Measurements from ENCODE around the gene BBS9.
A peak's percentile ranks its signal among the peaks of the same experiment; 100 is the strongest.
"Not testable (repeated sequence)": the region's sequence is repeated elsewhere in the genome, so short reads cannot be mapped to it uniquely, and the experiment has no call there.

The BBS9 gene

GRCh38 chr7:33271839-33272371 lies 142.5 kb downstream of the BBS9 start:
- not testable (repeated sequence) for DNase-seq (ENCODE audit: low spot score); FAIRE-seq

- DNase-seq (ENCODE audit: low spot score) (no peak), FAIRE-seq (no peak)
Measured at GRCh38 chr7:33273356-33273755, 144.0 kb downstream of the BBS9 start.

- FAIRE-seq (peak; percentile 35), DNase-seq (ENCODE audit: low spot score) (no peak)
Measured at GRCh38 chr7:33276325-33276724, 147.0 kb downstream of the BBS9 start.

- DNase-seq (ENCODE audit: low spot score) (no peak), FAIRE-seq (peak; percentile 27)
Measured at GRCh38 chr7:33276729-33277128, 147.4 kb downstream of the BBS9 start.

- DNase-seq (ENCODE audit: low spot score) (peak; percentile 11), FAIRE-seq (peak; percentile 75)
Measured at GRCh38 chr7:33278095-33278494, 148.7 kb downstream of the BBS9 start.

GRCh38 chr7:33286501-33286900 lies 157.1 kb downstream of the BBS9 start:
- no peak for DNase-seq (ENCODE audit: low spot score)
- no peak for FAIRE-seq

GRCh38 chr7:33287738-33288137 lies 158.4 kb downstream of the BBS9 start:
- no peak for DNase-seq (ENCODE audit: low spot score)
- FAIRE-seq, result peak; percentile 55

- FAIRE-seq (no peak), DNase-seq (ENCODE audit: low spot score) (no peak)
Measured at GRCh38 chr7:33298848-33299247, 169.5 kb downstream of the BBS9 start.

GRCh38 chr7:33299425-33299824 lies 170.1 kb downstream of the BBS9 start:
- FAIRE-seq (no peak), DNase-seq (ENCODE audit: low spot score) (no peak)

- no peak for FAIRE-seq
- no peak for DNase-seq (ENCODE audit: low spot score)
Measured at GRCh38 chr7:33300131-33300530, 170.8 kb downstream of the BBS9 start.

GRCh38 chr7:33300742-33301141 lies 171.4 kb downstream of the BBS9 start:
- DNase-seq (ENCODE audit: low spot score) (no peak), FAIRE-seq (no peak)

- not testable (repeated sequence) for DNase-seq (ENCODE audit: low spot score); FAIRE-seq
Measured at GRCh38 chr7:33303978-33304557, 174.7 kb downstream of the BBS9 start.

- DNase-seq (ENCODE audit: low spot score) (no peak), FAIRE-seq (no peak)
Measured at GRCh38 chr7:33307205-33307604, 177.8 kb downstream of the BBS9 start.

GRCh38 chr7:33310546-33310945 lies 181.2 kb downstream of the BBS9 start:
- DNase-seq (ENCODE audit: low spot score) (no peak), FAIRE-seq (no peak)

GRCh38 chr7:33325754-33326484 lies 196.6 kb downstream of the BBS9 start:
- no peak for FAIRE-seq
- DNase-seq (ENCODE audit: low spot score), result no peak

- no peak for FAIRE-seq
- DNase-seq (ENCODE audit: low spot score), result no peak
Measured at GRCh38 chr7:33326485-33326848, 197.1 kb downstream of the BBS9 start.

- FAIRE-seq (no peak), DNase-seq (ENCODE audit: low spot score) (no peak)
Measured at GRCh38 chr7:33327427-33327826, 198.1 kb downstream of the BBS9 start.

GRCh38 chr7:33334349-33334748 lies 205.0 kb downstream of the BBS9 start:
- peak; percentile 23 for DNase-seq (ENCODE audit: low spot score)
- no peak for FAIRE-seq

GRCh38 chr7:33336820-33337219 lies 207.5 kb downstream of the BBS9 start:
- no peak for DNase-seq (ENCODE audit: low spot score)
- FAIRE-seq, result no peak

GRCh38 chr7:33339074-33339790 lies 209.9 kb downstream of the BBS9 start:
- FAIRE-seq (no peak), DNase-seq (ENCODE audit: low spot score) (no peak)

GRCh38 chr7:33346055-33346454 lies 216.7 kb downstream of the BBS9 start:
- FAIRE-seq (no peak), DNase-seq (ENCODE audit: low spot score) (no peak)

- DNase-seq (ENCODE audit: low spot score), result no peak
- FAIRE-seq, result no peak
Measured at GRCh38 chr7:33350577-33350976, 221.2 kb downstream of the BBS9 start.

Data from urothelium cell line (cell line).